Frontal cortex (tissue), 4 donors: ENCODE results near the gene IGF2R. TPM values are rescaled to one million over a fixed set of nuclear protein-coding genes. Genes with fewer than 3 reads are reported as not detected.
"Not testable (repeated sequence)": the region's sequence is repeated elsewhere in the genome, so short reads cannot be mapped to it uniquely, and the experiment has no call there.

Experiments used
- DNase-seq, 2 donors: peaks; one replicate each; pipeline ENCODE4 v3.0.0; 2012; ENCODE audit warnings: low spot score in 2 of 2
- FAIRE-seq: peaks from 2 replicates; lab custom pipeline; 2012; peaks lifted over from hg19 to GRCh38; lab: Jason Lieb, UNC
- total RNA-seq: library from RNA; depleted of rRNA; stranded (reverse); fragments of >200 nt; gene quantifications from one replicate; pipeline ENCODE4 v1.2.3, GENCODE V29; 2014
- donor health status: control.
- donor health status: control.
- donor health status: control.

IGF2R gene
- total RNA-seq, 1 donor from 2014 or later = 20.8 TPM

- DNase-seq (no peak), FAIRE-seq (no peak)
Observed at GRCh38 chr6:160106701-160107100, 137.8 kb downstream of the IGF2R start.

GRCh38 chr6:160108077-160108476 lies 139.2 kb downstream of the IGF2R start:
- FAIRE-seq = no peak
- DNase-seq = no peak

- FAIRE-seq = no peak
Observed at GRCh38 chr6:160110586-160111123, 141.8 kb downstream of the IGF2R start.

GRCh38 chr6:160111806-160112205 lies 142.9 kb downstream of the IGF2R start:
- FAIRE-seq (no peak), DNase-seq (no peak)

More at GRCh38 chr6:160110586-160111123, 141.8 kb downstream of the IGF2R start:
- DNase-seq = no peak

GRCh38 chr6:160112628-160113299 lies 143.9 kb downstream of the IGF2R start:
- DNase-seq (no peak), FAIRE-seq (no peak)

GRCh38 chr6:160114536-160114935 lies 145.7 kb downstream of the IGF2R start:
- not testable (repeated sequence) for DNase-seq, FAIRE-seq

- FAIRE-seq = no peak
Observed at GRCh38 chr6:160115421-160115820, 146.5 kb downstream of the IGF2R start.

GRCh38 chr6:160116411-160116810 lies 147.5 kb downstream of the IGF2R start:
- DNase-seq = no peak
- no peak for FAIRE-seq

More at GRCh38 chr6:160115421-160115820, 146.5 kb downstream of the IGF2R start:
- DNase-seq = no peak

GRCh38 chr6:160117137-160117536 lies 148.3 kb downstream of the IGF2R start:
- DNase-seq (no peak), FAIRE-seq (no peak)

GRCh38 chr6:160118620-160119229 lies 149.8 kb downstream of the IGF2R start:
- FAIRE-seq (no peak), DNase-seq (no peak)

- DNase-seq = no peak
- FAIRE-seq = no peak
Observed at GRCh38 chr6:160120087-160120486, 151.2 kb downstream of the IGF2R start.

- no peak for FAIRE-seq
- DNase-seq = no peak
Observed at GRCh38 chr6:160121558-160121957, 152.7 kb downstream of the IGF2R start, which contains the start of gene SLC22A1. SLC22A1 (plus strand) TSS chr6:160121815; CDS start chr6:160121936, 121 bp downstream.

GRCh38 chr6:160121981-160122380 lies 153.1 kb downstream of the IGF2R start:
- no peak for DNase-seq
- no peak for FAIRE-seq

GRCh38 chr6:160122744-160123143 lies 153.9 kb downstream of the IGF2R start:
- FAIRE-seq (no peak), DNase-seq (no peak)

GRCh38 chr6:160124007-160124406 lies 155.1 kb downstream of the IGF2R start:
- FAIRE-seq (no peak), DNase-seq (no peak)

GRCh38 chr6:160124605-160125004 lies 155.7 kb downstream of the IGF2R start:
- FAIRE-seq = no peak
- DNase-seq = no peak

GRCh38 chr6:160125105-160125504 lies 156.2 kb downstream of the IGF2R start:
- not testable (repeated sequence) for DNase-seq, FAIRE-seq

- DNase-seq = no peak
- FAIRE-seq = no peak
Observed at GRCh38 chr6:160127270-160128124, 158.6 kb downstream of the IGF2R start.

- FAIRE-seq (no peak), DNase-seq (no peak)
Observed at GRCh38 chr6:160128125-160128683, 159.3 kb downstream of the IGF2R start.
